ENCODE results near the gene FOXJ3. TPM values are rescaled to one million over a fixed set of nuclear protein-coding genes. Genes with fewer than 3 reads are reported as not detected.

The FOXJ3 gene
- total and polyA plus RNA-seq, 2 of the 4 experiments (the other 2 are of a cell fraction) = 16.7 to 30.5 TPM

GRCh38 chr1:42359466-42359865 lies 24.4 kb upstream of the FOXJ3 start:
- H3K4me2 ChIP-seq (ENCODE audit: low read depth, low read length) = no peak overlapping the region
- no peaks in the 10 kb centered on the region for H3K9me3 ChIP-seq (ENCODE audit: control insufficient read depth, insufficient read depth, low read length)
- H2BK120ac ChIP-seq (ENCODE audit: low read depth, low read length) = no peak overlapping the region
- dilution Hi-C loops (cut with HindIII; ENCODE audit: low sequenced_read_pairs, unreplicated experiment) (no loop called here), in situ Hi-C loops (cut with MboI; ENCODE audit: low sequenced_read_pairs) (no loop called here), intact Hi-C loops (cut with micrococcal nuclease) (no loop called here)
- H2AK5ac ChIP-seq (ENCODE audit: low read depth, low read length) = no peak overlapping the region
- no peak for TF ChIP-seq CTCF (conservative IDR thresholded peaks at IDR 0.05; ENCODE audit: low read depth, low read length)
- TF ChIP-seq CHD1 (IDR thresholded peaks at IDR 0.05; ENCODE audit: low read depth, low read length) = no peak
- no peak for TF ChIP-seq MAZ (IDR thresholded peaks at IDR 0.05; ENCODE audit: borderline replicate concordance, low read depth, low read length)
- no peak for TF ChIP-seq SMC3 (IDR thresholded peaks at IDR 0.05; ENCODE audit: low read depth, low read length)
- no peak for TF ChIP-seq CEBPB (IDR thresholded peaks at IDR 0.05; ENCODE audit: low read depth, low read length)
- no peak for TF ChIP-seq MXI1 (IDR thresholded peaks at IDR 0.05; ENCODE audit: borderline replicate concordance, low read depth, low read length)
- no peak for TF ChIP-seq FOS (IDR thresholded peaks at IDR 0.05; ENCODE audit: low read depth, low read length)
- TF ChIP-seq RAD21 (IDR thresholded peaks at IDR 0.05; ENCODE audit: low read length) = no peak
- TF ChIP-seq MAFK (IDR thresholded peaks at IDR 0.05; ENCODE audit: low read depth, low read length) = no peak
- TF ChIP-seq POLR2A (IDR thresholded peaks at IDR 0.05; ENCODE audit: low read depth, low read length) = no peak
- TF ChIP-seq BHLHE40 (IDR thresholded peaks at IDR 0.05; ENCODE audit: low read depth, low read length) = no peak
- no peak for TF ChIP-seq ELK1 (IDR thresholded peaks at IDR 0.05; ENCODE audit: borderline replicate concordance, low read depth, low read length)
- no peak for TF ChIP-seq RCOR1 (IDR thresholded peaks at IDR 0.05; ENCODE audit: insufficient replicate concordance, low read length)
- no peak for TF ChIP-seq RFX5 (IDR thresholded peaks at IDR 0.05; ENCODE audit: low read depth, low read length)
- no peak for TF ChIP-seq NFE2L2 (IDR thresholded peaks at IDR 0.05; ENCODE audit: low read depth, low read length)
- H3K79me1 ChIP-seq (ENCODE audit: low read depth in 1 of 2, low read length in 2 of 2) = no peaks in the 10 kb centered on the region
- no peaks in the 10 kb centered on the region for H3K4me1 ChIP-seq (ENCODE audit: control insufficient read depth, insufficient read depth, low read length)
- H2AK9ac ChIP-seq (replicated peaks; ENCODE audit: low read depth, low read length, poor library complexity) = no peak overlapping the region
- H3K9ac ChIP-seq (ENCODE audit: low read depth, low read length) = no peak overlapping the region
- no peak overlapping the region for H4K8ac ChIP-seq (ENCODE audit: low read depth in 2 of 2, low read length in 2 of 2)
- ATAC-seq (ENCODE audit: low read depth) = no peak
- no peak overlapping the region for H2AFZ ChIP-seq (replicated peaks; ENCODE audit: low read length, poor library complexity)
- H3K23ac ChIP-seq (ENCODE audit: low read depth, low read length) = no peak overlapping the region
- no peaks in the 10 kb centered on the region for H3K36me3 ChIP-seq (ENCODE audit: control insufficient read depth, insufficient read depth, low read length)
- no peak overlapping the region for H3K14ac ChIP-seq (replicated peaks; ENCODE audit: low read depth, low read length)
- DNase-seq = no peak
- no peak overlapping the region for H3K56ac ChIP-seq (ENCODE audit: extremely low read depth, insufficient read depth, low read length)
- peaks cover 2% of the 10 kb centered on the region; the same call in 1 of the 2 replicates for H3K27me3 ChIP-seq (ENCODE audit: control insufficient read depth, insufficient read depth, low read length)
- H4K91ac ChIP-seq (ENCODE audit: insufficient read depth, low read depth, low read length) = no peak overlapping the region
- H3K9me1 ChIP-seq (ENCODE audit: insufficient read depth, low read length) = no peaks in the 10 kb centered on the region
- POLR2A ChIA-PET (ENCODE audit: unreplicated experiment) = no interaction called here
- CTCF ChIA-PET = no interaction called here
- H2BK15ac ChIP-seq (ENCODE audit: low read depth, low read length) = no peak overlapping the region
- no peak overlapping the region for H4K5ac ChIP-seq (ENCODE audit: low read depth, low read length)
- H4K20me1 ChIP-seq (ENCODE audit: insufficient read depth, low read length) = no peaks in the 10 kb centered on the region
- no TSS peak for BruUV-seq (replicated peaks)
- H2BK5ac ChIP-seq (ENCODE audit: low read depth, low read length, poor library complexity, severe bottlenecking) = no peak overlapping the region
- H3K4ac ChIP-seq (ENCODE audit: low read depth, low read length) = no peak overlapping the region
- H3K18ac ChIP-seq (ENCODE audit: low read depth, low read length) = no peak overlapping the region
- no peak overlapping the region for H2BK20ac ChIP-seq (ENCODE audit: low read depth, low read length)
- no peak overlapping the region for H3K4me3 ChIP-seq (ENCODE audit: insufficient read depth, low read depth, low read length)
- no CpG with 5 or more reads among the region's 1 CpG for WGBS, 2 experiments (ENCODE audit: extremely low coverage in 2 of 2, insufficient read length in 1 of 2)
- no peak overlapping the region for H3K27ac ChIP-seq (ENCODE audit: insufficient read depth, low read length)

Measured in IMR-90 (cell line).